ENCODE measurements around the gene ANKRD29. TPM values are rescaled to one million over a fixed set of nuclear protein-coding genes. Genes with fewer than 3 reads are reported as not detected.
A peak's percentile ranks its signal among the peaks of the same experiment; 100 is the strongest.
"Not testable (repeated sequence)": the region's sequence is repeated elsewhere in the genome, so short reads cannot be mapped to it uniquely, and the experiment has no call there.

ANKRD29 gene
- total RNA-seq, 4 donors from 2014 or later, result 0.75 to 2.2 (median 1.5) TPM

DNA sequence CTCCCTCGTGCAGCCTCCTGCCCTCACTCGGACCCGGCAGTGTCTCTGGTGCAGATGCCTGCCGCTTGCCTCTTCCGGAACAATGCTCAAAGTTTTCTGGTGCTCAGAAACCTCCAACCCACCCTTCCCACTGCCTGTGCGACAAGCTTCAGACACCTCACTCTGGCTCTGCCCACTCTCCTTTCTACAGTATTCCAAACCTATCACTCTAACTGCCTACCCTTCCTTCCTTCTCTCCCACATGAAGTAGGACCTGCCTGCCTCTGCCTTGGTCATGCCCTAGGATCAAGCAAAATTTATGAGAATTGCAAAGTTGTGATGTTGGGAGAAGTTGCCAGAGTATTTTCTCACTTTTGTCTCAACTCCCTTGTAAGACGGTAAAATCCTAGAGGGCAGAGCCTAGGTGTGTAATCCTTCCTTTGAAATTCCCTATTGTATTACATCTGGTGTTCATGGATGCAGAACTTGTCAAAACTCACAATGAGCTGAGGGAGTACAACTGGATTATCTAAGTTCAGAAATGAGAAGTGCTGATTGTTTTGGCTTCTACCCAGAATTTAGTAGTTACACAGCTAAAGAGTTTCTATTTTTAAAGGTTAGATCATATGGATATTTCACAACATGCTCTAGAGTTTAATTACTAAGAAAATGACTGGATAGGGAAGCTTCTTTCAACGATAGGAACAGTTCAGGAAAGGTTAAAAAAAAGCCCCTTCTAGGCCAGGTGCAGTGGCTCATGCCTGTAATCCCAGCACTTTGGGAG lies 83.6 kb downstream of the ANKRD29 start:
- Histone ChIP-seq H3K36me3 (peaks cover 0 to 8% (median 2%) of the 10 kb centered on the region in 4 donors), H3K4me3 (no peak overlapping the region), H3K27ac (no peak overlapping the region), H3K9me3 (no peaks in the 10 kb centered on the region), H3K27me3 (no peaks in the 10 kb centered on the region), H3K4me1 (peaks cover 5 to 53% (median 11%) of the 10 kb centered on the region in 4 donors)
- no peak for DNase-seq
- 77 to 89% methylated on average over 5 to 8 of the region's 8 CpGs for WGBS, 2 donors (ENCODE audit: low coverage in 1 of 2)
- intact Hi-C loops (cut with DNase I; ENCODE audit: low total_unique reads), result no loop called here
- TF ChIP-seq, protein P1, sequence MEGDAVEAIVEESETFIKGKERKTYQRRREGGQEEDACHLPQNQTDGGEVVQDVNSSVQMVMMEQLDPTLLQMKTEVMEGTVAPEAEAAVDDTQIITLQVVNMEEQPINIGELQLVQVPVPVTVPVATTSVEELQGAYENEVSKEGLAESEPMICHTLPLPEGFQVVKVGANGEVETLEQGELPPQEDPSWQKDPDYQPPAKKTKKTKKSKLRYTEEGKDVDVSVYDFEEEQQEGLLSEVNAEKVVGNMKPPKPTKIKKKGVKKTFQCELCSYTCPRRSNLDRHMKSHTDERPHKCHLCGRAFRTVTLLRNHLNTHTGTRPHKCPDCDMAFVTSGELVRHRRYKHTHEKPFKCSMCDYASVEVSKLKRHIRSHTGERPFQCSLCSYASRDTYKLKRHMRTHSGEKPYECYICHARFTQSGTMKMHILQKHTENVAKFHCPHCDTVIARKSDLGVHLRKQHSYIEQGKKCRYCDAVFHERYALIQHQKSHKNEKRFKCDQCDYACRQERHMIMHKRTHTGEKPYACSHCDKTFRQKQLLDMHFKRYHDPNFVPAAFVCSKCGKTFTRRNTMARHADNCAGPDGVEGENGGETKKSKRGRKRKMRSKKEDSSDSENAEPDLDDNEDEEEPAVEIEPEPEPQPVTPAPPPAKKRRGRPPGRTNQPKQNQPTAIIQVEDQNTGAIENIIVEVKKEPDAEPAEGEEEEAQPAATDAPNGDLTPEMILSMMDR (IDR thresholded peaks at IDR 0.05), result no peak
- TF ChIP-seq EP300 (IDR thresholded peaks at IDR 0.05; ENCODE audit: low read depth) (no peak), POLR2AphosphoS5 (IDR thresholded peaks at IDR 0.05) (no peak), POLR2A (IDR thresholded peaks at IDR 0.05) (no peak)
- in situ Hi-C loops (cut with MboI; ENCODE audit: low pct_ligation_motif_present in 1 of 4, low pct_unique_long_range_greater_than_20kb in 1 of 4, low sequenced_read_pairs in 3 of 4), result loop anchor here in 1 of 4 donors (5.0 kb wide), 1 partner anchor 57 kb away; no protein-coding TSS in a partner anchor

DNA sequence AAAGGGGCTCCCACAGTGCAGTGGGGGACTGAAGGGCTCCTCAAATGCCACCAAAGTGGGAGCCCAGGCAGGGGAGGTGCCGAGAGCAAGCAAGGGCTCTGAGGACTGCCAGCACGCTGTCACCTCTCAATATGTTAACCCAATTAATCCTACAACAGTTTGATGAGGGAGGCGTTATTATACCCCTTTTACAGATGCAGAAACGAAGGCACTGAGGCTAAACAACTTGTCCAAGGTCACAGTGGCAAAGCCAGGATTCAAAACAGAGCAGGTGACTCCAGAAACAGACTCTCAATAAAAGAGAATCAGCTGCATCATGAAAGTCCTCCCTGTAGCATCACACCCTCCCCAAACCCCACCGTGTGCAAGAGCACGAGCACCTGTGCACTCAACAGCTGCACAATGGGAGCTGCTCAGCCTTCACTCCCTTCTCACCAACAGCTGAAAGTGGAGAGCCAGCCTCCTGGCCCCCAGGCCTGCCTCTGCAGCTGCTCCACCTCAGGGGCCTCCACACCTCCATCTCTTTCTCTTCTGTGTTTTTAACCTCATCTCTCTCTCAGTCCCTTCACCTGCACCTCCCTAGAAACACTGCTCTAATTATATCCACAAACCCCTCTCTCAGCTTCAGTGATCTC lies 84.5 kb downstream of the ANKRD29 start:
- Histone ChIP-seq H3K4me3 (no peak overlapping the region), H3K9me3 (no peaks in the 10 kb centered on the region), H3K27ac (no peak overlapping the region), H3K36me3 (peaks cover 0 to 8% (median 2%) of the 10 kb centered on the region in 4 donors), H3K27me3 (no peaks in the 10 kb centered on the region), H3K4me1 (peaks cover 5 to 52% (median 11%) of the 10 kb centered on the region in 4 donors)
- in situ Hi-C loops (cut with MboI; ENCODE audit: low pct_ligation_motif_present in 1 of 4, low pct_unique_long_range_greater_than_20kb in 1 of 4, low sequenced_read_pairs in 3 of 4) (loop anchor here in 1 of 4 donors (5.0 kb wide), 1 partner anchor 56 kb away; no protein-coding TSS in a partner anchor), intact Hi-C loops (cut with DNase I; ENCODE audit: low total_unique reads) (no loop called here)
- DNase-seq, result no peak
- TF ChIP-seq EP300 (IDR thresholded peaks at IDR 0.05; ENCODE audit: low read depth) (no peak), POLR2AphosphoS5 (IDR thresholded peaks at IDR 0.05) (no peak), POLR2A (IDR thresholded peaks at IDR 0.05) (no peak)
- TF ChIP-seq, protein P1 (IDR thresholded peaks at IDR 0.05), result no peak
- WGBS, 2 donors (ENCODE audit: low coverage in 1 of 2), result 89% methylated on average over 6 of the region's 6 CpGs; no CpG with 5 or more reads in 1 of the 2 donors

DNA sequence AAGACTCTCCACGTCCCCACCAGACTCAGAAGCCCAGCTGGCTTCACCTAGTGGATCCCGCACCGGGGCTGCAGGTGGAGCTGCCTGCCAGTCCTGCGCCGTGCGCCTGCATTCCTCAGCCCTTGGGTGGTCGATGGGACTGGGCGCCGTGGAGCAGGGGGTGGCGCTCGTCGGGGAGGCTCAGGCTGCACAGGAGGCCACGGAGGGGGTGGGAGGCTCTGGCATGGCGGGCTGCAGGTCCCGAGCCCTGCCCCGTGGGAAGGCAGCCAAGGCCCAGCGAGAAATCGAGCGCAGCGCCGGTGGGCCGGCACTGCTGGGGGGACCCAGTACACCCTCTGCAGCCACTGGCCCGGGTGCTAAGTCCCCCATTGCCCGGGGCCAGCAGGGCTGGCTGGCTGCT lies 85.2 kb downstream of the ANKRD29 start:
- in situ Hi-C loops (cut with MboI; ENCODE audit: low pct_ligation_motif_present in 1 of 4, low pct_unique_long_range_greater_than_20kb in 1 of 4, low sequenced_read_pairs in 3 of 4), result loop anchor here in 1 of 4 donors (5.0 kb wide), 1 partner anchor 55 kb away; no protein-coding TSS in a partner anchor
- DNase-seq; H3K4me3 ChIP-seq; H3K9me3 ChIP-seq; H3K36me3 ChIP-seq; H3K27ac ChIP-seq; intact Hi-C loops (cut with DNase I; ENCODE audit: low total_unique reads); H3K27me3 ChIP-seq: not testable (repeated sequence)
- 98% methylated on average over 8 of the region's 24 CpGs; no CpG with 5 or more reads in 1 of the 2 donors for WGBS, 2 donors (ENCODE audit: low coverage in 1 of 2)
- peaks cover 5 to 51% (median 11%) of the 10 kb centered on the region in 4 donors for H3K4me1 ChIP-seq

DNA sequence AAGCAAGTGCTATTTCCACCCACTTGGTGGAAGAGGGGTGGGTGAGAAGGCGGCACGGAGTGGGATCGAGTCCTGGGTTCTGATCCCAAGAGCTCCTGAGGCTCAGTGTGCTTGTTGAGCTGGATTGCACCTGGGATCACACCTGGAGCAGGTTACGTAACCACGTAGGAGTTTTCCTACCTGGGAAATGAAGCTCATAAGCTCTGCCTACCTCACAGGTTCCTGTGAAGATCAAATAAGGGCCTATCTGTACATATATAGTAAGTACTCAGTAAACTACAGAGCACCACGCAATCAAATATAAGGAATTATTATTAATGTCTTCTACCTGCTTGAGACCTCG lies 87.4 kb downstream of the ANKRD29 start:
- H3K27ac ChIP-seq, result peak overlapping the region in 3 of 4 donors; percentile 26 to 67 (median 42)
- in situ Hi-C loops (cut with MboI; ENCODE audit: low pct_ligation_motif_present in 1 of 4, low pct_unique_long_range_greater_than_20kb in 1 of 4, low sequenced_read_pairs in 3 of 4), result loop anchor here in 1 of 4 donors (5.0 kb wide), 1 partner anchor 53 kb away; no protein-coding TSS in a partner anchor
- peaks cover 0 to 13% (median 6%) of the 10 kb centered on the region in 4 donors for H3K36me3 ChIP-seq
- no peaks in the 10 kb centered on the region for H3K27me3 ChIP-seq
- TF ChIP-seq POLR2AphosphoS5 (IDR thresholded peaks at IDR 0.05), result no peak
- TF ChIP-seq POLR2A (IDR thresholded peaks at IDR 0.05), result no peak
- TF ChIP-seq, protein P1 (IDR thresholded peaks at IDR 0.05), result no peak
- no peak for TF ChIP-seq EP300 (IDR thresholded peaks at IDR 0.05; ENCODE audit: low read depth)
- no peaks in the 10 kb centered on the region for H3K9me3 ChIP-seq
- peaks cover 0 to 34% (median 1%) of the 10 kb centered on the region in 4 donors for H3K4me1 ChIP-seq
- no peak overlapping the region for H3K4me3 ChIP-seq
- DNase-seq, result no peak
- WGBS, 2 donors (ENCODE audit: low coverage in 1 of 2), result 97 to 100% methylated on average over 2 to 7 of the region's 7 CpGs
- intact Hi-C loops (cut with DNase I; ENCODE audit: low total_unique reads), result no loop called here
